NCI-H2196 treated with DMSO at 0.1 percent for 48 hours (cell line): ENCODE measurements around the gene SAMHD1.
A peak's percentile ranks its signal among the peaks of the same experiment; 100 is the strongest.
"Not testable (repeated sequence)": the region's sequence is repeated elsewhere in the genome, so short reads cannot be mapped to it uniquely, and the experiment has no call there.

Experiments
- DNase-seq: peaks from one replicate; lab custom pipeline; 2025; ENCODE audit not compliant: unreplicated experiment; lab: John Stamatoyannopoulos, UW

SAMHD1 gene

GRCh38 chr20:36917943-36918342 lies 33.6 kb downstream of the SAMHD1 start:
- no peak for DNase-seq

- no peak for DNase-seq
These were observed 34.3 kb downstream of the SAMHD1 start for GRCh38 chr20:36917240-36917639.

- no peak for DNase-seq
These were observed 35.3 kb downstream of the SAMHD1 start for GRCh38 chr20:36916199-36916598.

- no peak for DNase-seq
These were observed 42.9 kb downstream of the SAMHD1 start for GRCh38 chr20:36908603-36909002.

- DNase-seq = not testable (repeated sequence)
These were observed 45.4 kb downstream of the SAMHD1 start for GRCh38 chr20:36906086-36906485.

GRCh38 chr20:36905566-36905965 lies 45.9 kb downstream of the SAMHD1 start:
- not testable (repeated sequence) for DNase-seq

- no peak for DNase-seq
These were observed 46.8 kb downstream of the SAMHD1 start for GRCh38 chr20:36904690-36905089.

GRCh38 chr20:36895036-36895435 lies 56.5 kb downstream of the SAMHD1 start:
- no peak for DNase-seq

- DNase-seq = no peak
These were observed 57.7 kb downstream of the SAMHD1 start for GRCh38 chr20:36893801-36894200.

GRCh38 chr20:36891211-36891610 lies 60.3 kb downstream of the SAMHD1 start:
- no peak for DNase-seq

GRCh38 chr20:36890586-36890985 lies 60.9 kb downstream of the SAMHD1 start:
- DNase-seq = no peak

- no peak for DNase-seq
These were observed 62.5 kb downstream of the SAMHD1 start for GRCh38 chr20:36888880-36889516.

GRCh38 chr20:36887752-36888090 lies 63.8 kb downstream of the SAMHD1 start:
- DNase-seq = no peak

GRCh38 chr20:36886859-36887751 lies 64.4 kb downstream of the SAMHD1 start:
- peak; percentile 64 for DNase-seq

- DNase-seq = no peak
These were observed 66.2 kb downstream of the SAMHD1 start for GRCh38 chr20:36885356-36885755.

GRCh38 chr20:36883977-36884535 lies 67.5 kb downstream of the SAMHD1 start:
- no peak for DNase-seq

- no peak for DNase-seq
These were observed 69.6 kb downstream of the SAMHD1 start for GRCh38 chr20:36881888-36882287.

- no peak for DNase-seq
These were observed 70.2 kb downstream of the SAMHD1 start for GRCh38 chr20:36881331-36881730.

- no peak for DNase-seq
These were observed 70.7 kb downstream of the SAMHD1 start for GRCh38 chr20:36880741-36881250.

- DNase-seq = no peak
These were observed 72.6 kb downstream of the SAMHD1 start for GRCh38 chr20:36878941-36879340.

- no peak for DNase-seq
These were observed 75.1 kb downstream of the SAMHD1 start for GRCh38 chr20:36876473-36876833.
